Measurements from ENCODE around the gene AIRE.

DNA sequence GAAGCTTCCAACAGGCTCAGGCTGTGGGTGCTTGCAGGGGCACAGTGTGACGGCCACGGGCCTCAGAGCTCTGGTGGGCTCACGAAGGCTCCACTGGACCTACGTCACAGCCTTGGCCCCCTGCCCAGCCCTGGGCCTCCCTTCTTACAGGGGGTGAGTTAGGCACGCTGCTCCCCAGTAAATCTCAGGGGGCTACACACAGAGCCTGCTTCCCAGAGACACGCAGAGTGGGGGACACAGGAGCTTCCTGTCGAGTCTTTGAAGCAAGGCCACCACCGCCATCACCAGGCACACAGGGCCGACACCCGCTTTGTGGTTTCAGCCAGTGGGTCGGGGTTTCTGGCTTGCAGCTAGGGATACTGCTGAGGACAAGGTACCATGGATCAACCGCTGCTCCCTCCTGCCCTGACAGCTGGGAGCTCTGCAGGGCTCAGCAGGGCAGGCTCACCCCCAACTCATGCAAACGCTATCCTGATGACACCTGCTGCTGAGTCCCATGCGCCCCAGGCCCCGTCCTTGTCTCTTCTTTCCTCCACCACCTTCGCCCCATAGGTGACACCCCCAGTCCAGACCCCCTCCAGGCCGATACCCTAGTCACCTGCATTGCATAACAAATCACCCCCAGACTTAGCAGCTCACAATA lies 59.0 kb downstream of the AIRE start:
- TF ChIP-seq, protein P1, sequence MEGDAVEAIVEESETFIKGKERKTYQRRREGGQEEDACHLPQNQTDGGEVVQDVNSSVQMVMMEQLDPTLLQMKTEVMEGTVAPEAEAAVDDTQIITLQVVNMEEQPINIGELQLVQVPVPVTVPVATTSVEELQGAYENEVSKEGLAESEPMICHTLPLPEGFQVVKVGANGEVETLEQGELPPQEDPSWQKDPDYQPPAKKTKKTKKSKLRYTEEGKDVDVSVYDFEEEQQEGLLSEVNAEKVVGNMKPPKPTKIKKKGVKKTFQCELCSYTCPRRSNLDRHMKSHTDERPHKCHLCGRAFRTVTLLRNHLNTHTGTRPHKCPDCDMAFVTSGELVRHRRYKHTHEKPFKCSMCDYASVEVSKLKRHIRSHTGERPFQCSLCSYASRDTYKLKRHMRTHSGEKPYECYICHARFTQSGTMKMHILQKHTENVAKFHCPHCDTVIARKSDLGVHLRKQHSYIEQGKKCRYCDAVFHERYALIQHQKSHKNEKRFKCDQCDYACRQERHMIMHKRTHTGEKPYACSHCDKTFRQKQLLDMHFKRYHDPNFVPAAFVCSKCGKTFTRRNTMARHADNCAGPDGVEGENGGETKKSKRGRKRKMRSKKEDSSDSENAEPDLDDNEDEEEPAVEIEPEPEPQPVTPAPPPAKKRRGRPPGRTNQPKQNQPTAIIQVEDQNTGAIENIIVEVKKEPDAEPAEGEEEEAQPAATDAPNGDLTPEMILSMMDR (IDR thresholded peaks at IDR 0.05; ENCODE audit: insufficient read depth, low read length, poor library complexity, severe bottlenecking), result no peak
- no peak for TF ChIP-seq EZH2phosphoT487 (conservative IDR thresholded peaks at IDR 0.05; ENCODE audit: low read length)

All from SU-DHL-6 (cell line).